SK-N-MC (cell line): ENCODE measurements around the gene KCNAB1.

Experiments used
- EZH2 ChIP-seq: fragments of 200-600 bp; sonication (generic); IDR thresholded peaks from one replicate; pipeline ENCODE4 v1.6.1; 2017; ENCODE audit warnings: antibody characterized with exemption
- FOXP2 ChIP-seq: optimal IDR thresholded peaks from 2 replicates; pipeline ENCODE3; 2011; ENCODE audit warnings: mild to moderate bottlenecking, moderate library complexity; ENCODE audit not compliant: insufficient read depth; ENCODE audit errors: extremely low read length, control extremely low read depth
- POLR2AphosphoS5 ChIP-seq: IDR thresholded peaks from 2 replicates; pipeline ENCODE4 v1.6.1; 2012; ENCODE audit warnings: mild to moderate bottlenecking, low read depth, low read length, borderline replicate concordance

- TF ChIP-seq POLR2AphosphoS5 (no peak), EZH2 (no peak), FOXP2 (no peak)
Measured at GRCh38 chr3:156271508-156271907, 151.1 kb downstream of the KCNAB1 start.
